Neural cell (in vitro differentiated cells): Measurements from ENCODE around the gene CTNNBL1. TPM values are rescaled to one million over a fixed set of nuclear protein-coding genes. Genes with fewer than 3 reads are reported as not detected.

Experiments used
- H2AFZ ChIP-seq: fragments of 200-600, 300-800 bp; sonication (generic), shearing (Covaris generic); 2 replicates; pipeline ENCODE4 v1.6.0; 2014; ENCODE audit warnings: low read depth, mild to moderate bottlenecking, antibody characterized with exemption, low read length, moderate library complexity
- H3F3A ChIP-seq: fragments of 200-600 bp; shearing (Covaris generic); 2 replicates; pipeline ENCODE4 v1.6.1; 2016; ENCODE audit warnings: mild to moderate bottlenecking, moderate library complexity, mixed read lengths, antibody characterized with exemption, low read length; ENCODE audit not compliant: insufficient read depth, poor library complexity, severe bottlenecking
- H3K27ac ChIP-seq: fragments of 200-600, 300-800 bp; sonication (generic), shearing (Covaris generic); 2 replicates; pipeline ENCODE4 v1.5.1; 2014; ENCODE audit warnings: mild to moderate bottlenecking, low read length, moderate library complexity
- H3K27me3 ChIP-seq: fragments of 300-800, 200-600 bp; sonication (generic), shearing (Covaris generic); 2 replicates; pipeline ENCODE4 v1.6.0; 2014; ENCODE audit warnings: mild to moderate bottlenecking, low read depth, low read length, moderate library complexity; ENCODE audit not compliant: insufficient read depth
- H3K36me3 ChIP-seq: fragments of 300-800, 200-600 bp; sonication (generic), shearing (Covaris generic); 2 replicates; pipeline ENCODE4 v1.5.1; 2014; ENCODE audit warnings: mild to moderate bottlenecking, antibody characterized with exemption, low read length, moderate library complexity; ENCODE audit not compliant: insufficient read depth
- H3K4me2 ChIP-seq: fragments of 300-800, 200-600 bp; sonication (generic), shearing (Covaris generic); 2 replicates; pipeline ENCODE4 v1.6.0; 2014; ENCODE audit warnings: mild to moderate bottlenecking, low read length
- H3K4me3 ChIP-seq: fragments of 300-800, 200-600 bp; sonication (generic), shearing (Covaris generic); 2 replicates; pipeline ENCODE4 v1.5.1; 2014; ENCODE audit warnings: mild to moderate bottlenecking, low read length, moderate library complexity
- H3K79me2 ChIP-seq: fragments of 200-600 bp; shearing (Covaris generic); replicated peaks from 2 replicates; pipeline ENCODE4 v1.6.0; 2014; ENCODE audit warnings: mild to moderate bottlenecking, low read length, moderate library complexity; ENCODE audit not compliant: insufficient read depth
- H3K9ac ChIP-seq: fragments of 300-800, 200-600 bp; sonication (generic), shearing (Covaris generic); 2 replicates; pipeline ENCODE4 v1.6.1; 2016; ENCODE audit warnings: mild to moderate bottlenecking, low read length, mixed read lengths
- H3K9me2 ChIP-seq: fragments of 200-600 bp; shearing (Covaris generic); 2 replicates; pipeline ENCODE4 v1.6.1; 2016; ENCODE audit warnings: mild to moderate bottlenecking, low read length, mixed read lengths; ENCODE audit not compliant: insufficient read depth
- H3K9me3 ChIP-seq: fragments of 200-600, 300-800 bp; sonication (generic), shearing (Covaris generic); 2 replicates; pipeline ENCODE4 v1.6.1; 2016; ENCODE audit warnings: mild to moderate bottlenecking, mixed run types, low read length, moderate library complexity, mixed read lengths
- H4K20me1 ChIP-seq: fragments of 200-600 bp; shearing (Covaris generic); 2 replicates; pipeline ENCODE4 v1.6.1; 2016; ENCODE audit warnings: mild to moderate bottlenecking, mixed run types; ENCODE audit not compliant: insufficient read depth
- CTCF ChIP-seq: fragments of 450-650 bp; IDR thresholded peaks from 2 replicates; pipeline ENCODE4 v1.5.1; 2014; ENCODE audit warnings: antibody characterized with exemption, mild to moderate bottlenecking, moderate library complexity; ENCODE audit not compliant: poor library complexity, severe bottlenecking
- EP300 ChIP-seq: fragments of 450-650 bp; conservative IDR thresholded peaks from 2 replicates; pipeline ENCODE4 v1.6.1; 2014; ENCODE audit warnings: antibody characterized with exemption, mild to moderate bottlenecking, moderate library complexity; ENCODE audit not compliant: poor library complexity, severe bottlenecking
- EZH2 ChIP-seq: fragments of 200-600, 300-800 bp; shearing (Covaris generic), sonication (generic); IDR thresholded peaks from 2 replicates; pipeline ENCODE4 v1.6.1; 2014; ENCODE audit warnings: antibody characterized with exemption, low read length, borderline replicate concordance, mild to moderate bottlenecking; ENCODE audit not compliant: insufficient read depth, poor library complexity, severe bottlenecking
- MXI1 ChIP-seq: fragments of 450-650 bp; conservative IDR thresholded peaks from 2 replicates; pipeline ENCODE4 v1.6.1; 2014; ENCODE audit warnings: antibody characterized with exemption, mild to moderate bottlenecking; ENCODE audit not compliant: poor library complexity, severe bottlenecking
- POLR2AphosphoS5 ChIP-seq: IDR thresholded peaks from 2 replicates; pipeline ENCODE4 v1.6.1; 2012
- RAD21 ChIP-seq: fragments of 450-650 bp; conservative IDR thresholded peaks from 2 replicates; pipeline ENCODE4 v1.6.1; 2014; ENCODE audit warnings: antibody characterized with exemption, mild to moderate bottlenecking, moderate library complexity
- SMC3 ChIP-seq: fragments of 450-650 bp; conservative IDR thresholded peaks from 2 replicates; pipeline ENCODE4 v1.6.1; 2014; ENCODE audit warnings: antibody characterized with exemption, mild to moderate bottlenecking, moderate library complexity; ENCODE audit not compliant: poor library complexity
- TAF1 ChIP-seq: IDR thresholded peaks from 2 replicates; pipeline ENCODE4 v1.6.1; 2012; ENCODE audit warnings: low read depth
- polyA plus RNA-seq: library from polyadenylated mRNA; depleted of rRNA; stranded (reverse); fragments of >200 nt; gene quantifications from 2 replicates; pipeline ENCODE4 v1.2.3, GENCODE V29; 2014
- TF ChIP-seq, protein P1 (sequence below): IDR thresholded peaks from 2 replicates; pipeline ENCODE4 v1.6.1; 2012; ENCODE audit warnings: borderline replicate concordance

The CTNNBL1 gene
- polyA plus RNA-seq, 1 donor from 2014 or later = 32.6 TPM

DNA sequence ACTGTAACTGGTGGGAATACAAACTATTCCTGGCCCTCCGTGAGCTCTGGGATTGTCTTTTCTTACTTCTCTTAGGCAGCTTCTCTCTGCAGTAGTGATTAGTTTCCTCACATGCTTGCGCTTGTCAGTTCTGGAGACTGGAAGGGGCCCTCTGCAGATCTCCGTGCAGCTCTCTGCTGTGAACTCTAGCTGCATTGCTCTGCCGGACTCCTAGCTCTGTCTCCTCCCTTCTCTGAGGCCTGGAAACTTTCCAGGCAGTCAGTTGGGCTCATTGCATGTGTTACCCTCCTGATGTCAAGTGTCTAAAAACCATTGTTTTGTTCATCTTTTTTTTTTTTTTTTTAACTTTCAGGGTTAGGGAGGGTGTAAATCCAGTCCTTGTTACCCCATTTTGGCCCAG lies 102.3 kb downstream of the CTNNBL1 start:
- Histone ChIP-seq H3K27ac (no peak overlapping the region), H2AFZ (no peak overlapping the region), H3F3A (no peaks in the 10 kb centered on the region), H3K79me2 (no peaks in the 10 kb centered on the region), H3K4me2 (no peak overlapping the region), H3K36me3 (peaks cover 3% of the 10 kb centered on the region), H3K4me3 (no peak overlapping the region), H3K9ac (no peak overlapping the region), H4K20me1 (no peaks in the 10 kb centered on the region), H3K9me2 (no peaks in the 10 kb centered on the region), H3K27me3 (no peaks in the 10 kb centered on the region), H3K9me3 (no peaks in the 10 kb centered on the region)
- no peak for TF ChIP-seq TAF1
- no peak for TF ChIP-seq CTCF
- no peak for TF ChIP-seq SMC3
- TF ChIP-seq, protein P1, sequence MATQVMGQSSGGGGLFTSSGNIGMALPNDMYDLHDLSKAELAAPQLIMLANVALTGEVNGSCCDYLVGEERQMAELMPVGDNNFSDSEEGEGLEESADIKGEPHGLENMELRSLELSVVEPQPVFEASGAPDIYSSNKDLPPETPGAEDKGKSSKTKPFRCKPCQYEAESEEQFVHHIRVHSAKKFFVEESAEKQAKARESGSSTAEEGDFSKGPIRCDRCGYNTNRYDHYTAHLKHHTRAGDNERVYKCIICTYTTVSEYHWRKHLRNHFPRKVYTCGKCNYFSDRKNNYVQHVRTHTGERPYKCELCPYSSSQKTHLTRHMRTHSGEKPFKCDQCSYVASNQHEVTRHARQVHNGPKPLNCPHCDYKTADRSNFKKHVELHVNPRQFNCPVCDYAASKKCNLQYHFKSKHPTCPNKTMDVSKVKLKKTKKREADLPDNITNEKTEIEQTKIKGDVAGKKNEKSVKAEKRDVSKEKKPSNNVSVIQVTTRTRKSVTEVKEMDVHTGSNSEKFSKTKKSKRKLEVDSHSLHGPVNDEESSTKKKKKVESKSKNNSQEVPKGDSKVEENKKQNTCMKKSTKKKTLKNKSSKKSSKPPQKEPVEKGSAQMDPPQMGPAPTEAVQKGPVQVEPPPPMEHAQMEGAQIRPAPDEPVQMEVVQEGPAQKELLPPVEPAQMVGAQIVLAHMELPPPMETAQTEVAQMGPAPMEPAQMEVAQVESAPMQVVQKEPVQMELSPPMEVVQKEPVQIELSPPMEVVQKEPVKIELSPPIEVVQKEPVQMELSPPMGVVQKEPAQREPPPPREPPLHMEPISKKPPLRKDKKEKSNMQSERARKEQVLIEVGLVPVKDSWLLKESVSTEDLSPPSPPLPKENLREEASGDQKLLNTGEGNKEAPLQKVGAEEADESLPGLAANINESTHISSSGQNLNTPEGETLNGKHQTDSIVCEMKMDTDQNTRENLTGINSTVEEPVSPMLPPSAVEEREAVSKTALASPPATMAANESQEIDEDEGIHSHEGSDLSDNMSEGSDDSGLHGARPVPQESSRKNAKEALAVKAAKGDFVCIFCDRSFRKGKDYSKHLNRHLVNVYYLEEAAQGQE = no peak
- TF ChIP-seq RAD21 = no peak
- TF ChIP-seq EP300 = no peak
- TF ChIP-seq MXI1 = no peak
- TF ChIP-seq POLR2AphosphoS5 = no peak
- TF ChIP-seq EZH2 = no peak

GRCh38 chr20:37796733-37797132 lies 102.9 kb downstream of the CTNNBL1 start:
- Histone ChIP-seq H3K9me2 (no peaks in the 10 kb centered on the region), H3K4me2 (no peak overlapping the region), H3K9ac (no peak overlapping the region), H4K20me1 (no peaks in the 10 kb centered on the region), H3K36me3 (no peaks in the 10 kb centered on the region), H3K27me3 (no peaks in the 10 kb centered on the region), H3K27ac (no peak overlapping the region), H3K9me3 (no peaks in the 10 kb centered on the region), H3F3A (no peaks in the 10 kb centered on the region), H3K4me3 (no peak overlapping the region), H3K79me2 (no peaks in the 10 kb centered on the region), H2AFZ (no peak overlapping the region)
- no peak for TF ChIP-seq EP300
- TF ChIP-seq, protein P1 = no peak
- TF ChIP-seq TAF1 = no peak
- TF ChIP-seq RAD21 = no peak
- TF ChIP-seq MXI1 = no peak
- TF ChIP-seq POLR2AphosphoS5 = no peak
- no peak for TF ChIP-seq EZH2
- no peak for TF ChIP-seq CTCF
- TF ChIP-seq SMC3 = no peak
